HG03460 (cell line): ENCODE measurements around the gene DNAJC27.

ENCODE experiments used
- ATAC-seq: cut with Tn5 transposase; IDR thresholded peaks from one replicate; pipeline ENCODE4 v1.9.1; 2021; ENCODE audit not compliant: unreplicated experiment

The DNAJC27 gene

DNA sequence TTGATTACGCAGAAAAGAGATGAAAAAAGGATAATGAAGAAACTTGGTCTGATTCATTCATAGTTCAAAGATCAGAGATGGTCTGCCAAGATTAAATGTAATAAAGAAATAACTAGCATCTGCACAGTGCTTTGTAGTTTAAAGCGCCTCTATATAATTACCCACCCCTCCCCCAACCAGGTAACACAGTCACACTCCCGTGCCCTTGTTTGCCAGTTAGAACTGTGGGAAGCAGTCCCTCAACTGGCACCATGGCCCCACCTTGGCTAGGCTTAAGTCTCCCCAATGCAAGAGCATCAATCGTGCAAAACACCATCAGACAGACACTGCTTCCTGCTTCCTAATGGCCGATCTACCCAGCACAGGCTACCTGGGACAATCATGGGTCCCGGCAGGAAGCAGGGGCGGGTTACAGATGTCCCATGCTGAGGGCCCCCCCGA lies 63.3 kb downstream of the DNAJC27 start:
- no peak for ATAC-seq

GRCh38 chr2:24907116-24907515 lies 64.6 kb downstream of the DNAJC27 start:
- ATAC-seq, result no peak

DNA sequence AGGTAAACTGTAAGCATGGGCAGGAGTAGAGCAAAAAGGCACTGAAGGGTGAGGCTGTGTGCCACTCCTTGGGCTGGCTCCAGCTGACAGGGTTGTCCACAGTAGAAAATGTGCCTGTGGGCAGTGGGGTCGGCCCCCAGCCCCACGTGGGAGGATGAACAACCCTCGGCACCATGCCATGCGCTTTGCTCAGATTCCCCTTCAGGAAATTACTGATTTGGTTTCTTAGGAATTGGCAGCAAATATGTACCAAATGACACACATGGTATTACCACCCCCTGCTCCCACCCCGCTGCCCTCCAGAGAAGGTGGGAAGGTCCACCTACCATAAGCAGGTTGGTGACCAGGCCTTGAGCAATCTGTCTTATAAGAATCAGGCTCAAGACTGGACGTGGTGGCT lies 65.3 kb downstream of the DNAJC27 start:
- no peak for ATAC-seq

DNA sequence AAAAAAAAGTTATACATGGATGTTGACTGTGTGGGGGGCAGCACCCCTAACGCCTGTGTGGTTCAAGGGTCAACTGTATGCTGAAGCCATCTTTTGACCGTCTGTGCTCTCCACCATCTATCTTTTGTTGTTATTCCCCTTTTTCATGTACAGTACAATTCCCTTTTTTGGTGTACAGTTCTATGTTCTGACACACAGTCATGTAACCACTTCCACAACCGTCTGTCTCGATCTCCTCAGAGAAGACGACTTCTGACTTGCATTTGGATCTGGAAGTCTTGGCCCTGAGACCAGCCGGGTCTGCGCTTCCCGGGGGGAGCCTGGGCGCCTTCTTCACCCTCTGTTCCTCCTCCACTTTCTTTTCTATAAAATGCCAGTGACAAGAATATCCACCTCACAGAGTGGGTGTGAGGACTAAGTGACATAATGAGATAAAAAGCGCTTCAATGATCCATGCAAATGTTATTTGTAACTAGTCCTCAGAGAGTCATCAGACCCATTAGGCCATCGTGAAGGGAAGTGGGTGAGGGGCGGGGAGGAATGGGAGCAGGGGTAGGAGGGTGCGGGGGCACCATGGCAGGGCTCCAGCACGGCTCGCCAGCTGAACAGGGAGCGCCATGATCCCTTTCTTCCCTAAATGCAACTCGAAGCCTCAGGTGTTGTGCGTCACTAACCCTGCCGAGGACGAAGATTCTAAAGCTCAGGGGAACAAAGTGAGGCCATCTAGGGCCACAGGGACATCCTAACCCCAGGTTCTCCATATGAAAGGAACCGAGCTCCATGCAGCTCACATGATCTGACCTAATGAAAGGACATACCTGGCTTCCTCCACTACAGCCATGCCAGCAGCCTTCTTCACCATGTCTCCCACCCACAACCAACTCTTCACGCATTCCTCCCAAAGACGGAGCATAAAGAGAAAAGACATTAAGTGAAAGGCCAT lies 68.3 kb downstream of the DNAJC27 start:
- ATAC-seq, result no peak

DNA sequence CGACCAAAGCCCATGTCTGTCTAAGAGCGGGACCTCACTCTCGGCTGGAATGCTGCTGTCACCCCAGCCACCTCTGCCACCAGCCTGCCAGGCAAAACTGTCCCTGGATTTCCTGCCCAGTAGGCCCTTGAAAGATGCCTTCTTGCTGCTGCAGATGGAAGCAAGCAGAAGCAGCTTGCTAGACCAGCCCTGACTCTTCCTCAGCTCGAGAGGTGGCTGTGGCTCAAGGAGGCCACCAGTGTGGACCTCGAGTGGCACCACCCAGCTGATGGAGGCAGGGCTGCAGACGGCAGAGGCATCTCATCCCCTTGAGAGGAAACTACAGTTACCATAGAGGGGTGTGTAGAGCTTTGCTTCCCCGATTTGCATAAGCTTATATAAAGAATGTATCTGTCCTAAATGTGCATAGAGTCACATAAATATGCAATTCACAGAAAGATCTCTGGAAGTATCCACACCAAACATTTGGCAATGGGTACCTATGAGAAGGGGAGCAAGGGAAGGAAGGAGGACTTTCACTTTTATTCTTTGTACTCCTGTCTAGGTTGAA lies 72.3 kb downstream of the DNAJC27 start:
- no peak for ATAC-seq

DNA sequence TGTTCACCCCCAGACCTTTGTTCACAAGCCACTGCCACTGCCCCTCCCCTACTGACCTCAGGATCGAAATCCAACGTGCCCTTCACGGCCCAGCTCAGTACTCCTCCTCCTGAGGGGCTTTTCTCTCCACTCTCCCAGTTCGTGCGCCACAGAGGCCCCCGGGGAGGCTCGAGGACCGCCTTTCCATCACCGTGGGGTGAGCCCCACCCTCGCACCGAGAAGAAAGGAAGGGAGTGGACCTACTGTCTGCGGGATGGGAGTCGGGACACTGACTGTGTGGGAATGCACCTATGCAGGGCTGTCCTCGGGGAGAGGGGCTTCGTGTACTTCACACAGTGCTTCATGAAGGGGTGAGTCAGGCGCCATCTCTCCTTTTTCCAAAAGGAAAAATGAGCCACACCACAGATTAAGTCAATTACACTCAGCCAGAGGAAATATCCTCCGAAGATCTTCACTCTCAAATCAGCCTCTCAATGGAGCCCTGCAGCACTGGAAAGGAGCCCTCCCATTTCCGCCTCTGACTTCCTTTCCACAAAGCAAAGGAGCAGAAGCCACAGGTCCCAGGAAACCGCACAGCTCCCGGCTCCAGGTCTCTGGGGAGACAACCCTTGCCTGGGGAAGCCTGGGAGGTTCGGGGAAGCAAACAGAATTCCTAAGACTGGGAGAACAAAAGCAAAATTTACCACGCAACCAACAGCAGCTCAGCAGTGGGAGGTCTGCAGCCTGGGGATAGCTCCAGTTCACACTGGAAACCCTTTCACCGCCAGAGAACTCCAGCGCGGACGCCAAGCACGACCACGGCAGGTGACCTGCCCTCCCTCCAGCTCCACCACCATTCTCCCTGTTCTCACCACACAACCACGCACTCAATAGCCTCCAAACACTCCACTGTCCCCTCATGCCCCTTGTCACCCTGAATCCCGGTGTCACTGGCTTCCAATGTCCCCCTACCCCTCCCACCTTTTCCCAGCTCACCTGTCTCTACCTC lies 73.3 kb downstream of the DNAJC27 start:
- ATAC-seq, result no peak

GRCh38 chr2:24894750-24895149 lies 77.0 kb downstream of the DNAJC27 start:
- no peak for ATAC-seq

GRCh38 chr2:24893934-24894333 lies 77.8 kb downstream of the DNAJC27 start:
- ATAC-seq, result no peak
